GM19193 (cell line): ENCODE results near the gene U2SURP.

Source experiments
- POLR2A ChIP-seq: IDR thresholded peaks from 4 replicates; pipeline ENCODE4 v1.6.1; 2011; ENCODE audit not compliant: insufficient read depth, insufficient read length; ENCODE audit errors: extremely low read depth

Gene U2SURP

GRCh38 chr3:143001369-143002082, at the start of gene U2SURP:
U2SURP (plus strand) TSS chr3:143001570; CDS start chr3:143001629, 59 bp downstream.
- TF ChIP-seq POLR2A, result peak; percentile 87

GRCh38 chr3:142951794-142952193, 49.6 kb upstream of the U2SURP start:
- TF ChIP-seq POLR2A, result no peak

- no peak for TF ChIP-seq POLR2A
Observed at GRCh38 chr3:142952272-142953193, 48.8 kb upstream of the U2SURP start.

- TF ChIP-seq POLR2A, result no peak
Observed at GRCh38 chr3:142953443-142953842, 47.9 kb upstream of the U2SURP start.

GRCh38 chr3:142958707-142959106, 42.7 kb upstream of the U2SURP start:
- no peak for TF ChIP-seq POLR2A

GRCh38 chr3:142960322-142960850, 41.0 kb upstream of the U2SURP start:
- TF ChIP-seq POLR2A, result no peak

GRCh38 chr3:142961539-142961938, 39.8 kb upstream of the U2SURP start:
- TF ChIP-seq POLR2A, result no peak

GRCh38 chr3:142962175-142962519, 39.2 kb upstream of the U2SURP start:
- no peak for TF ChIP-seq POLR2A

GRCh38 chr3:142962520-142963233, 38.7 kb upstream of the U2SURP start:
- TF ChIP-seq POLR2A, result no peak

GRCh38 chr3:142963234-142963515, 38.2 kb upstream of the U2SURP start:
- TF ChIP-seq POLR2A, result no peak

GRCh38 chr3:142963516-142964448, 37.6 kb upstream of the U2SURP start, which contains the start of gene PAQR9:
PAQR9 (minus strand) TSS chr3:142963674; CDS start chr3:142963336, 338 bp downstream.
- TF ChIP-seq POLR2A, result no peak

- no peak for TF ChIP-seq POLR2A
Observed at GRCh38 chr3:142965581-142965980, 35.8 kb upstream of the U2SURP start.

- TF ChIP-seq POLR2A, result no peak
Observed at GRCh38 chr3:142966808-142967207, 34.6 kb upstream of the U2SURP start.
